Measurements from ENCODE around the gene PRKD1.
"Not testable (repeated sequence)": the region's sequence is repeated elsewhere in the genome, so short reads cannot be mapped to it uniquely, and the experiment has no call there.

Gene PRKD1

GRCh38 chr14:29900609-29901350 is 26.9 kb downstream of the PRKD1 start:
- peak; percentile 15 for DNase-seq

DNA sequence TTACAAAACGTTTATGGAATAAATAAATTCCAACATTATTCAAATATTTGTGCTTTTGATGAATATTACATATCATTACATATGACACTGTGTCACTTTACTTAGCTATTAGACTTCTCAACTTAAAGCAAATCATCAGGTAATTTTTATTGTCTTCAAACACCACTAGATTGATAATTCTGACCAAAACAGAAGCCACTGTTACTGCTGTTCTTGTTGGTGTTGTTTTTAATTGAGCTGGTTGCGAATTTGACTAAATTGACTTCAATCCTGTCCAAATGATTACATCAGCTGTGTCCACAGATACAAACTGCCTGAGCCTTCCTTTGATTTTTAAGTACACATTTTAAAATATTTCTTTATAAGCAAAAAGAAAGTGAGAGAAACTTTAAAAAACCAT is 29.2 kb downstream of the PRKD1 start:
- no peak for DNase-seq

GRCh38 chr14:29897181-29897580 is 30.5 kb downstream of the PRKD1 start:
- DNase-seq: no peak

DNA sequence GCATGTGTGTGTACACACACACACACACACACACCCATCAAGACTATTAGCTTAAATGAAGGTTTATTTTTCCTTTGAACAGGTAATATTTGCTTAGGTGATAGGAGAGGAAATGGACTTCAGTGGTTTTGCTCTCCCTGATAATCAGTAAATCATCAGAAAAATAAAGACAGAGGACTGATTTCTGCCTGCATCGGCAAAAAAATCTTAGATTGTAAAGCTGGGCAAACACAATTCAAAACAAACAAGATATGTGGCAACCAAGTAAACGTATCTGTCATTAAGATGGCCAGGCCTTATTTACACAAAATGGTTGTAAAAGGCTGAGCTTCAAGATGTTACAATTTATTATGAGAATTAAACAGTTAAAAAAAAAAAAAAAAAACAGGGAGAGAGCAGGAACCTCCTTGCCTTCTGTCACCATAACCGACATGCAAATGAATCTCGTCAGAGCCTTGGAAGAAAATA is 31.3 kb downstream of the PRKD1 start:
- no peak for DNase-seq

GRCh38 chr14:29895591-29896083 is 32.0 kb downstream of the PRKD1 start:
- no peak for DNase-seq

DNA sequence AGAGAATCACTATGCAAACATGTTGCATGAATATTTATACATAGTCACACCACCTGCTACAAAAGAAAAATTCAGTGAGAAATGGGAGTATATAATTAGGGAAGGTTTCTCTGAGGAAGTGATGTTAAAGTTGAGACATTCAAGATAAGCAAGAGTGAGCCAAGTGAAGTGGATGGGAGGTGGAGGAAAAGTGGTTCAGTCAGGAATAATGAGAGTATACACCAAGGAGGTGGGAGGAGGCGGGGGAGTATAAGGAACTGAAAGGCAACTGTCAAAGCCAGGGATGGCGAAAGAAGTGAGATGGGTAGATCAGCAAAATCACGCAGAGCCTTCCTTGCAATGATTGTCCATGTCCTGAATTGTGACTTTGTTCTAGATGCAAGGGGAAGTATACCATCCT is 33.7 kb downstream of the PRKD1 start:
- no peak for DNase-seq

- peak; percentile 40 for DNase-seq
Observed at GRCh38 chr14:29892327-29892726, 35.3 kb downstream of the PRKD1 start.

DNA sequence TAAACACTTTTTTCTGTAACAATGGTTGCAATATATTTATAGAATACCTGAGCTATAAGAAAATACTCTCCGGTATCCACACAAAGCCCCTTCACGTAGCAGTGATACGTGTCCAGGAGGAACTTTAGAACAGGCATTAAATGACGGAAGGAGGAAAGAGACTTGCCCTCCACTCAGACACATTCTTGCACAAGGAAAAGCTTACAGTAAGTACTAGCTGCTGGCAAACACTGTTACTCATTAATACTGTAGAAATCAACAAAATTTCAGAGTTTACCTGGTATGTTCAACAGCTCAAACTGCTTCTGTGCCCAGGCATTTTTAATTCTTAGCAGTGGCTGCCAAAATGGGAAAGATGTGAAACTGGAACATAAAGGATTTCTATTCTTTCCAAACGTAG is 41.7 kb downstream of the PRKD1 start:
- DNase-seq: no peak

GRCh38 chr14:29868000-29868399 is 59.6 kb downstream of the PRKD1 start:
- DNase-seq: no peak

- DNase-seq: no peak
Observed at GRCh38 chr14:29865299-29865698, 62.3 kb downstream of the PRKD1 start.

DNA sequence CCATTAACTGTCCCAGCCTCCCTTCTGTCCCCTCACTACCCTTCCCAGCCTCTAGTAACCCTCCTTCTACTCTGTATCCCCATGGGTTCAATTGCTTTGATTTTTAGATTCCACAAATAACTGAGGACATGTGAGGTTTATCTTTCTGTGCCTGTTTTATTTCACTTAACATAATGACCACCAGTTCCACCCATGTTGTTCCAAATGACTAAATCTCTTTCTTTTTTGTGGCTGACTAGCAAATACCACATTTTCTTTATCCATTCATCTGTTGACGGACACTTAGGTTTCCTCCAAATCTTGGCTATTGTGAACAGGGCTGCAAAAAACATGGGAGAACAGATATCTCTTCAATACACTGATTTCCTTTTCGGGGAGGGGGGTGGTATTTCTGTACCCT is 65.7 kb downstream of the PRKD1 start:
- DNase-seq: no peak

DNA sequence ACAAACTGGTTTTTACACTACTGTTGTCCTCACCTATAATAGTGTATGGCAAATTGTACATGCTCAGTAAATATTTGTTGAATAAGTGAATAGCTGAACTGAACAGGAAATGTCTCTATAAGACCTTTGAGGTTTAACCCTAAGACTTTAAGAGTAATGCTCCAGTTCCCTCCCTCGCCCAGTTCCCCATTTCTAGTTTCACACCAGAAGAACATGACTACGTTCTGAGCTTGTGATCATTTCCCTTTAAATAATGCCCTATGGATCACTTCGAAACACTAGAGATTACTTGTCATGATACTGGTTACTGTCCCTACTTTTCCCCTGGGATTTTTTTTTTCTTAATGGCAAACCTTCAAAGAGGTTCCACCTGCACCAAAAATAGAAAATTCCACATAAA is 69.3 kb downstream of the PRKD1 start:
- no peak for DNase-seq

- DNase-seq: no peak
Observed at GRCh38 chr14:29857551-29857950, 70.1 kb downstream of the PRKD1 start.

DNA sequence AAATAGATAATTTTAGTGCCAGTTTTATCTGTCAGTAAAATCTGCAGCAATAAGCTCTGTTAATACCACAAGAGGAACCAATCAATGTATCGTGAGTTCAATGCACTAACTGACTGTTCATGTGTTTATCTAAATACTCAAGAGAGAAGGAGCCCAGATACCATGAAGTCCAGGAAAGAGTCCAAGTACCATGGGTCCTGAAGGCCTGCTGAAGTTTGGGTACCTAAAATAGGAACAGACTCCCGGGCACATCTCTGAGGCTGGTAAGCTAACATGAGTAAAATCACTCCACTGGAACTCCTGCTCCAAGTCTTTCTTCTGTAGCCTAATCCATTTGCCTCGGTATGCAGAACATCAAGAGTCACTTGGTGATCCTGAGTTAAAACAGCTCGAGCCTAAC is 71.1 kb downstream of the PRKD1 start:
- DNase-seq: no peak

DNA sequence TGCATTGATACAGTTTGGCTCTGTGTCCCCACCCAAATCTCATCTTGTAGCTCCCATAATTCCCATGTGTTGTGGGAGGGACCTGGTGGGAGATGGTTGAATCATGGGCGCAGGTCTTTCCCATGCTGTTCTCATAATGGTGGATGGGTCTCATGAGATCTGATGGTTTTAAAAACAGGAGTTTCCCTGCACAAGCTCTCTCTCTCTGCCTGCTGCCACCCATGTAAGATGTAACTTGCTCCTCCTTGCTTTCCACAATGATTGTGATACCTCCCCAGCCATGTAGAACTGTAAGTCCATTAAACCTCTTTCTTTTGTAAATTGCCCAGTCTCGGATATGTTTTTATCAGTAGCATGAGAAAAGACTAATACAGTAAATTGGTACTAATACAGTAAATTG is 74.0 kb downstream of the PRKD1 start:
- not testable (repeated sequence) for DNase-seq

DNA sequence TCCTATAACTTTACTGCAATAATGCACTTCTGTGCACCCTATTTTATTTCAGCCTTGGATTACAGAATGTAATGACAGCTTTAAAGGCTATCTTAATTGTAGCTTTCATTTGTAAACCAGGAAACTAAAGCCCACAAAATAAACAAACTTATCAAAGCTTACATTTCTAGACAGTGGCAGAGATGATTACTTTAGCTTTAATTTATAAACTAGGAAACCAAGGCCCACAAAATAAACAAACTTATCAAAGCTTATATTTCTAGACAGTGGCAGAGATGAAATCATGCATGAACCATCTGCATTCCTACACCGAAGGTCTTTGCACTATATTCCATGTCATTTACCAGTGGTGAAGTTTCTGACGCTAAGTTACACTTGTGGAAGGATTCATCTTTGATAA is 74.4 kb downstream of the PRKD1 start:
- no peak for DNase-seq

DNA sequence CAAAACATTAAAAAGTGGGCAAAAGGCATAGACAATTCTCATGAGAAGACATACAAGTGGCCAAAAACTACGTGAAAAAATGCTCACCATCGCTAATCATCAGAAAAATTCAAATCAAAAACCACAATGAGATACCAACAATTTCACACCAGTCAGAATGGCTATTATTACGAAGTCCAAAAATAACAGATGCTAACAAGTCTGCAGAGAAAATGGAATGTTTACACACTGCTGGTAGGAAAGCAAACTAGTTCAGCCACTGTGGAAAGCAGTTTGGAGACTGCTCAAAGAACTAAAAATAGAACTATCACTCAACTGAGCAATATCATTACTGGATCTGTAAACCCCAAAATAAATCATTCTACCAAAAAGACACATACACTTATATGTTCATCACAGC is 76.2 kb downstream of the PRKD1 start:
- DNase-seq: no peak

- DNase-seq: no peak
Observed at GRCh38 chr14:29847056-29847380, 80.6 kb downstream of the PRKD1 start.

- peak; percentile 92 for DNase-seq
Observed at GRCh38 chr14:29846339-29847055, 81.2 kb downstream of the PRKD1 start.

DNA sequence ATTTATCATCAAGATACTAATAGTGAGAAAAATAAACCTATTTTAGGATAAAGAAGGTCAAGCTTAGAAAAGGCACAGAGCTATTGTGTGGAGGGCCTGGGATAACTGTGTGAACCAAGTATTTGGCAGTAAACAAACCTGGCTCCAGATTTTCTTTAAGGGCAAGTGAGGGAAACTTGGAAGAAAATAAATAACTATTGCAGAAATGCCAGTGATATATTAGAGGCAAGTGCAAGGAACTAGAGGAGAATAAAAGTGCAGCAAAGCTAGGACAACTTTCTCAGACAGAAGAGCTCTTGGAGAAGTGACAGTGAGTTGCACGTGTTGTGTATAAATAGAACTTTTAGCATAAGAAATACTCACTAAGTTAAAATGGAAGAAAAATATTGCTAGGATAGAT is 83.7 kb downstream of the PRKD1 start:
- no peak for DNase-seq

GRCh38 chr14:29842228-29842627 is 85.4 kb downstream of the PRKD1 start:
- no peak for DNase-seq

GRCh38 chr14:29840369-29840892 is 87.2 kb downstream of the PRKD1 start:
- DNase-seq: not testable (repeated sequence)

GRCh38 chr14:29839691-29840090 is 88.0 kb downstream of the PRKD1 start:
- not testable (repeated sequence) for DNase-seq

DNA sequence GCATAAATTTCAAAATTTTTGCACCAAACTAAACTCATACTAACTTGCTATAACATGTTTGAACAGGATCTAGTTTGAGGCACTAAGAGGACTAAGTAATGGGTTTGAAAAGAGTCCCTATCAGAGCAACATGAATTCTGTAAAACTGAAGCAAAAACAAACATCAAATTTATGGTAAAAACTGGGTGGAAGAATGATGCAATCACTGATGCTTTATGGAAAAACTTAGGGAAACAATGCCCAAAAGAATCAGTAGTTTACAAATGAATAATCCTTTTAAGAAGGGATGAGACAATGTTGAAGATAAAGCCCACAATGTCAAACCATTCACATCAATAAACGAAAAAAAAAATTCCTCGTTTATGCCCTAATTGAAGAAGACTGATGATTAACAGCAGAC is 88.9 kb downstream of the PRKD1 start:
- no peak for DNase-seq
